Renal cortex interstitium (tissue), 11 donors: ENCODE results near the gene KRT79. TPM values are rescaled to one million over a fixed set of nuclear protein-coding genes. Genes with fewer than 3 reads are reported as not detected.
A peak's percentile ranks its signal among the peaks of the same experiment; 100 is the strongest.

Source experiments
- DNase-seq, 11 donors: peaks; one replicate each; pipeline ENCODE4 v3.0.0-alpha.2; 2013; ENCODE audit warnings: low read depth in 9 of 11, low spot score in 4 of 11; ENCODE audit errors: extremely low read depth in 1 of 11
- polyA plus RNA-seq, 3 donors: library from polyadenylated mRNA; unstranded; fragments of 120-200 nt; gene quantifications; one replicate each; pipeline ENCODE4 v1.2.1, GENCODE V29; 2013; ENCODE audit not compliant: insufficient read length in 3 of 3

The KRT79 gene
- polyA plus RNA-seq, 3 donors: not detected

GRCh38 chr12:52823761-52824450 lies 10.2 kb downstream of the KRT79 start:
- no peak for DNase-seq

DNA sequence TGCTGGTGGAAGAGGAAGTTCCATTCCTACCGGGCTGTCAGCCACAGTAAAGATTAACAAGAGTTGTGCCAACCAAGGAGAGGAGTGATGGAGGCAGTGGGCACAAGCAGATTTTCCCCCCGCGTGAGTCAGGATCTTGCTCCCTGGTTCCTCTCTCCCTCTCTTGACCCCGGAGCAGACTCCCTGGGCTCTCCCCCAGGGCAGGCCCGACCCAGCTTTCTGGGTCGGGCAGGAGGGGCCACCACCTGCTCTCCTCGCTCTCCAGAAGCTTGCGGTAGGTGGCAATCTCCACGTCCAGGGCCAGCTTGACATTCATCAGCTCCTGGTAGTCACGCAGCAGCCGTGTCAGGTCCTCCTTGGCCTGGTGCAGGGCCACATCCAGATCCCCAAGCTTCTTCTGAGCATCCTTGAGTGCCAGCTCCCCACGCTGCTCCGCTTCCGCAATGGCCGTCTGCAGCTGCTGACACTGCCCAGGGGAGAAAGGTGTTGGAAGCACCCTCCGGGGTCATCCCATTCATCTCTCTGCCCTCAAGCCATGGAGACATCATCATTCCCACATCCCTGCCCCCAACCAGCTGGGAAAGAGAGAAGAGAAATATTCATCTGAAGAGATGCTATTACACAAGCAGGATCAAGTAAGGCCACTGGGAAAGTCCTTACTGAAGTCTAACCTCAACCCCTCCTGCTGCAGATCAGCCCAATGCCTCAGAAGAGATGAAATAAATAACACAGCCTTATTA lies 11.2 kb downstream of the KRT79 start:
- no peak for DNase-seq

GRCh38 chr12:52821826-52822660 lies 12.1 kb downstream of the KRT79 start:
- DNase-seq: no peak

DNA sequence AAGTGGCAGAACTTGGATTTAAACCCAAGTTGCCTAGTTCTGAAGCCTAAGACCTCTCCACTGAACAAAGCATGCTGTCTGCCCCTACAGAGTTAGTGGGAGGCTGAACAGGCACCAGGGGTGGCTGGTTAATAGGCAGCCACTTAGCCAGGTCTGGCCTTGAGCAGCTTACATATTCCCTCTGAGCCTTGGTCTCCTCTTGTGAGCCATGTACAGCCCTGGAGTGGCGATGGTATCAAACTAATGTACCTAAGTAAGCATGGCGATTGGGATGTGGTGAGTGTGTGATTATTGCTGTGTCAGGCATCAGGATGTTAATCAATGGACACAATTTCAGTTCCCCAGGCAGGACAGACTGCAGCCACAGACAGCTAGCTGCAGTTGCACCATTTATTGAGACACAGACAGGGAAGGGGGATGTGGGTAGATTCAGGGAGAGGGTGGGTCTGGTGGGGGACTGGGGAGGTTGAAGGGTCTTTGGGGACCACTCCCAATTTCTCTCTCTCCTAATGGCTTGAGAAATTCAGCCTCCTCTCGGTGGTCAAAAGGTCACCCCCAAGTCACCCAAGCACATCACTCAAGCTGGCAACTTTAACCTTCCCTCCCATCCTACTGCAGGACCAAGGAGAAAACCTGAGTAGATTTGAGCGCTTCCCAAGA lies 12.9 kb downstream of the KRT79 start:
- no peak for DNase-seq

- no peak for DNase-seq
Observed at GRCh38 chr12:52820521-52820920, 13.6 kb downstream of the KRT79 start.

DNA sequence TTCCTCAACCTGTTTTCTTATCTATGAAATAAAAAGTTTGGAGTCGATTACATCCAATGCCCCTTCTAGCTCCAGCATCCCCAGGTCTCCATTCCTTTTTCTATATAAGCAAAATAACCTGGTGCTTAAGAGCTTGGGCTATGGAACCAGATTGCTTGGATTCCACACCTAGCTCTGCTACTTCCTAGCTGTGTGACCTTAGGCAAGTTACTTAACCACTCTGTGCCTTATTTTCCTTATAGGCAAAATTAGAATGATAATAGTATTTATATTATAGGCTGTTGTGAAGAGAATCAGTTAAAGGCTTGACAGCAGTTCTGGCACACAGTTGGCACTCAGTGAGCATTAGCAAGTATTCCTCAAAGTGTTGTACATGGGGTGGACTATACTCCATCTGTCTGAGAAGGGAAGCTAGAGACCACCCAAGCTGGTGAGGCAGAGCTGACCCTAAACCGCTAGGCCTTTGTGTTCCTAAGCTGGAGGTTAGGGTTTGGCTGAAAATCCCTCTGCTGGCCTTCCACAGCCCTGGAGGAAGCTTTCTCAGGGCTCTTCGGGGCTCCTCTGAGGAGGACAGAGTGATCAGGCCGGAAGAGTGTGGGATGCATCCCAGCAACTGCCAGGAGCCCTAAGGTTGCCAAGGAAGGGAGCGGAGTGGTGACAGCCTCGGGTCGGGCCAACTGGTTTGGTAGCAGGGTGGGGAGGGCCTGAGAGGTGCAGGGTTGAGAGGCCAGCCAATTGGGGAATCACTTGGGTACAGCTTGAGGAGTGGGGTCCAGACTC lies 14.2 kb downstream of the KRT79 start:
- no peak for DNase-seq

GRCh38 chr12:52818887-52819420 lies 15.2 kb downstream of the KRT79 start:
- no peak for DNase-seq

DNA sequence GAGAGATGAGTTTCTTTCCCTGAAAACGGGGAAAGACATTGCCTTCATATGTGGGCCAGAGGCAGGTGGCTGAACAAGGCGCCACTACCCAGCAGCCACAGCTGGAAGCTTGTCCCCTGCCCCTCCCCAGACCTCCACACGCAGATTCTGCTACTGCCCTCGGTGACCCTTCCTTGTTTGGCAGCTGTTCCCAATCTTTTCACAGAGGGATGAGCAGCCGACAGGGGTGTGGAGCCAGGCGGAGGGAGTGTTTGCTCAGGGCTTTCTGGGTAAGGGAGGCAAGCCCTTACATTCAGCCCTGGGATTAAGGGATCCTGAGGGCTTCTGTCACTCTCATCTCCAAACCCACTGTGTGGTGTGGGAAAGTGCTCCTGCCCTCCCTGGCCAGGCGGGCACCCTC lies 15.7 kb downstream of the KRT79 start:
- DNase-seq: peak in 1 of 11 donors; percentile 6

GRCh38 chr12:52817699-52818238 lies 16.3 kb downstream of the KRT79 start:
- no peak for DNase-seq

DNA sequence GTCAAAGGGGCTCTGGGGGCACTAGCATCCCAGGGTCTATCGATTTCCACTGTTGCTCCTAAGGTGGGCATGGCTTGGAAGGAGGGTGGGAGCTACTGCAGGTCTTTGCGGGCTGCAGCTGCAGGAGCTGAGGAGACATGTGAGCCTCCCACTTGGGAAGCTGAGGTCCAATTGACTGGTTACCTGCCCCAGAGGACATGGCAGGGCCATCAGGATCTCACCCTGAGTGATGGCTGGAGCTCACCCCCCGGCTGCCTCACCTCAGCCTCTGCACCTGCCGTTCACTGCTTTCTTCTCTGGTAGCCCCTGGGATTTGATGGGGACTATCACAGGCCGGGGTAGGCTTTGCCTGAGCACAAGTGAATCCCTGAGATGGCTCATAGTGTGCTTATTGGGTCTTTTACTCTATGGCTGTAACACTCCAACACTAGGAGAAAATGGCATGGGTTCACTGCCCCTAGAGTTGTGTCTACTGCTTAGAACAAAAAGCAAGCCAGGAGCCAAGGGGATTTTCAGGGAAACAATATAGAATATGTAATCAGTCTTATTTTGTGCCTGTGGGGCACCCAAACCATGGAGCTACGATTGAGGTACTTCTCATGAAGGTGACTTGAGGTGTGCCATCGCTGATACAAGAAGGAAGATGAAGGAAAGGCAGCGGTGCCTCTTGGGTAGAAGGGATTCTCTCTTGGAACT lies 17.0 kb downstream of the KRT79 start:
- DNase-seq: no peak

- no peak for DNase-seq
Observed at GRCh38 chr12:52815676-52816588, 18.2 kb downstream of the KRT79 start.

GRCh38 chr12:52815161-52815560 lies 18.9 kb downstream of the KRT79 start:
- DNase-seq: no peak

DNA sequence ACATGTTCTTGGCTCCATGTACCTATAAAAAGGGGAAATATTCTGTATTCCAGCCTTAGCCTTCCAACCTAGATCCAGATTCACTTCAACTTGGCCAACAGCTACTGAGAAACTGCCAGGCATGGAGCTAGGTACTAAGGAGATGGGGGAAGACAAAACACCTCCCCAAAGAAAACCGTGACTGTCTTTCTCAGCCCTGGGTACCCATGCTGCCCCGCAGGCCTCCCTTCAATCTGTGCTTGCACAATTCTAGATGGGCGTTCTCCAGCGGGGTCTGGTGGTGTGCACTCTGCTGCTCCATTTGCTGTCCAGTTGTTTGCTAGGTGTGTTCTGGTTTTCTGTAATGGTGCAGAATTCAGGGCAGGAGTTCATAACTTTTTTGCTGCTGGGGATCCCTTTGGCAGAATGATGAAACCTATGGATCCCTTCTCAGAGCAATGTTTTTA lies 19.4 kb downstream of the KRT79 start:
- no peak for DNase-seq

DNA sequence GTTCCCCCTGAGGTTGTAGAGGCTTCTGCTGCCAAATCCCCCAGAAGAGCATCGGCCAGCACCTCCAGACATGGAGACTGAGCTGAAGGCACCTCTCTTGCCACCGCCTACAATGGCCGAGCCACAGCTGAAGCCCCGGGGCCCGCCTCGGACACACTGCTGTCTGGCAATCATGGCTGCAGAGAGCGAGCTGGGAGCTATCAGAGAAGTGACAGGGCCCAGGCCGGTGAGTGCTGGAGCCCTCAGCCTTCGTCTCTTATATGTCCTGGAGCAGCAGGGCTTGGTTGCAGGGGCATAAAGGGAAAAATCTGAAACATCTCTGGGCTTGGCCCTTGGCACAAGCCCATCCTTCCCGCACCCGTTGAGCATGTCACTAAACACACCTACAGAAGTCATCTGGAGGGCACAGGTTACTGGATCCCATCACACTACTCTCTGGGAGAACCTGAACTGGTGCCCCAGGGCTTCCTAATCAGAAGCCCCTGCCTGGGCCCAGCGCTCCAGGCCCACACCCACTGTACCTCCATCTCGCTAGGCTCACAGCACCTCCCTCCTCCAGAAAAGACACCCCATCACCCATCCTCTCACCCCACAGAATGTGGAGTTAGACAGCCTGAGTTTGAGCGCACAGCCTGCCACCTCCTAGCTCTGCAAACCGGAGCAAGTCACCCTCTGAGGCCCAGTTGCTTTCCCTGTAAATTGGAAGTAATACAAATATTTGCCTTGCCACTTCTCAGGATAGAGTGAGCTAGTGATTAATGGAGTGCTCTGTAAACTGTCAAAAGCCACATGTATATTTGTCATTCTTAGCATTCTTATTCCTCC lies 20.0 kb downstream of the KRT79 start, which contains the start of gene KRT4:
Gene KRT4 (minus strand): TSS at position 232 of the 825 bp plus-strand sequence. CDS start 58 bp downstream, at position 174.
- no peak for DNase-seq

DNA sequence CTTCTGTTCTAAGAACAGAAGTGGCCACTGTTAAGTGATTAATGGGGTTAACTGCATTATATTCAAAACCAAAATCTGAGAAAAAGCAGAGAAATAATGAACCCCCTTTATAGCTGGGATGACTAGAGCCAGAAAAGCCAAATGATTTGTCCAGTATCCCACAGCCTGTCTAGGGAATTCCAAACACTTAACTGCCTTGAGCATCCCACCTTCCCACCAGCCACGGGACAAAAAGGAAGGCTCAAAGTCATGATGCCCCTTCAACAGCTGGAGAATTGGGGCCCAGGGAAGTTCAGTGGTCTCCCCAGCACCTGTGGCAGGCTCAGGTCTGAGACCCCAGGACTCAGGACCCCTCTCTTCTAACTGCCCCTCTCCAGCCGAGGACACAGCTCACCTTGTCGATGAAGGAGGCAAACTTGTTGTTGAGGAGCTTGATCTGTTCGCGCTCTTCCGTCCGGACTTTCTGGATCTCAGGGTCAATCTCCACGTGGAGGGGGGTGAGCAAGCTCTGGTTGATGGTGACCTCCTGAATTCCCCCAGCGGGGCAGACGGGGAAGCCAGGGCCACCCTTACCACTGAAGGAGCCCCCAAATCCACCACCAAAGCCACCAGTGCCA lies 20.8 kb downstream of the KRT79 start:
- DNase-seq: no peak
